Neural cell (in vitro differentiated cells): ENCODE data around the gene SKI. TPM values are rescaled to one million over a fixed set of nuclear protein-coding genes. Genes with fewer than 3 reads are reported as not detected.
"Not testable (repeated sequence)": the region's sequence is repeated elsewhere in the genome, so short reads cannot be mapped to it uniquely, and the experiment has no call there.

Source experiments
- H2AFZ ChIP-seq: fragments of 200-600, 300-800 bp; sonication (generic), shearing (Covaris generic); 2 replicates; pipeline ENCODE4 v1.6.0; 2014; ENCODE audit warnings: low read depth, mild to moderate bottlenecking, antibody characterized with exemption, low read length, moderate library complexity
- H3F3A ChIP-seq: fragments of 200-600 bp; shearing (Covaris generic); 2 replicates; pipeline ENCODE4 v1.6.1; 2016; ENCODE audit warnings: mild to moderate bottlenecking, moderate library complexity, mixed read lengths, antibody characterized with exemption, low read length; ENCODE audit not compliant: insufficient read depth, poor library complexity, severe bottlenecking
- H3K27ac ChIP-seq: fragments of 200-600, 300-800 bp; sonication (generic), shearing (Covaris generic); 2 replicates; pipeline ENCODE4 v1.5.1; 2014; ENCODE audit warnings: mild to moderate bottlenecking, low read length, moderate library complexity
- H3K27me3 ChIP-seq: fragments of 300-800, 200-600 bp; sonication (generic), shearing (Covaris generic); 2 replicates; pipeline ENCODE4 v1.6.0; 2014; ENCODE audit warnings: mild to moderate bottlenecking, low read depth, low read length, moderate library complexity; ENCODE audit not compliant: insufficient read depth
- H3K36me3 ChIP-seq: fragments of 300-800, 200-600 bp; sonication (generic), shearing (Covaris generic); 2 replicates; pipeline ENCODE4 v1.5.1; 2014; ENCODE audit warnings: mild to moderate bottlenecking, antibody characterized with exemption, low read length, moderate library complexity; ENCODE audit not compliant: insufficient read depth
- H3K4me2 ChIP-seq: fragments of 300-800, 200-600 bp; sonication (generic), shearing (Covaris generic); 2 replicates; pipeline ENCODE4 v1.6.0; 2014; ENCODE audit warnings: mild to moderate bottlenecking, low read length
- H3K4me3 ChIP-seq: fragments of 300-800, 200-600 bp; sonication (generic), shearing (Covaris generic); 2 replicates; pipeline ENCODE4 v1.5.1; 2014; ENCODE audit warnings: mild to moderate bottlenecking, low read length, moderate library complexity
- H3K79me2 ChIP-seq: fragments of 200-600 bp; shearing (Covaris generic); replicated peaks from 2 replicates; pipeline ENCODE4 v1.6.0; 2014; ENCODE audit warnings: mild to moderate bottlenecking, low read length, moderate library complexity; ENCODE audit not compliant: insufficient read depth
- H3K9ac ChIP-seq: fragments of 300-800, 200-600 bp; sonication (generic), shearing (Covaris generic); 2 replicates; pipeline ENCODE4 v1.6.1; 2016; ENCODE audit warnings: mild to moderate bottlenecking, low read length, mixed read lengths
- H3K9me2 ChIP-seq: fragments of 200-600 bp; shearing (Covaris generic); 2 replicates; pipeline ENCODE4 v1.6.1; 2016; ENCODE audit warnings: mild to moderate bottlenecking, low read length, mixed read lengths; ENCODE audit not compliant: insufficient read depth
- H3K9me3 ChIP-seq: fragments of 200-600, 300-800 bp; sonication (generic), shearing (Covaris generic); 2 replicates; pipeline ENCODE4 v1.6.1; 2016; ENCODE audit warnings: mild to moderate bottlenecking, mixed run types, low read length, moderate library complexity, mixed read lengths
- H4K20me1 ChIP-seq: fragments of 200-600 bp; shearing (Covaris generic); 2 replicates; pipeline ENCODE4 v1.6.1; 2016; ENCODE audit warnings: mild to moderate bottlenecking, mixed run types; ENCODE audit not compliant: insufficient read depth
- EP300 ChIP-seq: fragments of 450-650 bp; conservative IDR thresholded peaks from 2 replicates; pipeline ENCODE4 v1.6.1; 2014; ENCODE audit warnings: antibody characterized with exemption, mild to moderate bottlenecking, moderate library complexity; ENCODE audit not compliant: poor library complexity, severe bottlenecking
- EZH2 ChIP-seq: fragments of 200-600, 300-800 bp; shearing (Covaris generic), sonication (generic); IDR thresholded peaks from 2 replicates; pipeline ENCODE4 v1.6.1; 2014; ENCODE audit warnings: antibody characterized with exemption, low read length, borderline replicate concordance, mild to moderate bottlenecking; ENCODE audit not compliant: insufficient read depth, poor library complexity, severe bottlenecking
- MXI1 ChIP-seq: fragments of 450-650 bp; conservative IDR thresholded peaks from 2 replicates; pipeline ENCODE4 v1.6.1; 2014; ENCODE audit warnings: antibody characterized with exemption, mild to moderate bottlenecking; ENCODE audit not compliant: poor library complexity, severe bottlenecking
- POLR2AphosphoS5 ChIP-seq: IDR thresholded peaks from 2 replicates; pipeline ENCODE4 v1.6.1; 2012
- RAD21 ChIP-seq: fragments of 450-650 bp; conservative IDR thresholded peaks from 2 replicates; pipeline ENCODE4 v1.6.1; 2014; ENCODE audit warnings: antibody characterized with exemption, mild to moderate bottlenecking, moderate library complexity
- REST ChIP-seq: IDR thresholded peaks from 2 replicates; pipeline ENCODE4 v1.6.1; 2012; ENCODE audit warnings: borderline replicate concordance
- SMC3 ChIP-seq: fragments of 450-650 bp; conservative IDR thresholded peaks from 2 replicates; pipeline ENCODE4 v1.6.1; 2014; ENCODE audit warnings: antibody characterized with exemption, mild to moderate bottlenecking, moderate library complexity; ENCODE audit not compliant: poor library complexity
- TAF1 ChIP-seq: IDR thresholded peaks from 2 replicates; pipeline ENCODE4 v1.6.1; 2012; ENCODE audit warnings: low read depth
- polyA plus RNA-seq: library from polyadenylated mRNA; depleted of rRNA; stranded (reverse); fragments of >200 nt; gene quantifications from 2 replicates; pipeline ENCODE4 v1.2.3, GENCODE V29; 2014
- TF ChIP-seq, protein P1 (sequence below): fragments of 450-650 bp; IDR thresholded peaks from 2 replicates; pipeline ENCODE4 v1.5.1; 2014; ENCODE audit warnings: antibody characterized with exemption, mild to moderate bottlenecking, moderate library complexity; ENCODE audit not compliant: poor library complexity, severe bottlenecking

SKI gene
- polyA plus RNA-seq, 1 donor from 2014 or later, result 4.1 TPM

DNA sequence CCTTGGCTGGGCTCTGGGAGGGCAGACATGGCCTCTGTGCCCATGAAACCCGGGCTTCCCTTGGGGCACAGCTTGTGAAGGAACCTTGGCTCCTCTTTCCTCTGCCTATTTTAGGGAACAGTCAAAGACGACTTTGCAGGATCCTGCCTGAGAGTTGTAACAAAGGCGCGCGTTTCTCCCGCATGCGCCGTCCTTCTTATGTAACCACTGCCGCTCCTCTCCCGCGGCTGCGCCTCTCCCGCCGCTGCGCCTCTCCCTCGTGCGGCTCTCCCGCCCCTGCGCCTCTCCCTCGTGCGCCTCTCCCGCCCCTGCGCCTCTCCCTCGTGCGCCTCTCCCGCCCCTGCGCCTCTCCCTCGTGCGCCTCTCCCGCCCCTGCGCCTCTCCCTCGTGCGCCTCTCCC is 103.5 kb downstream of the SKI start:
- not testable (repeated sequence) for H3K27ac ChIP-seq, H3K79me2 ChIP-seq, H3K4me2 ChIP-seq, H3K9ac ChIP-seq, H3K36me3 ChIP-seq, H3K9me2 ChIP-seq, H3F3A ChIP-seq, H2AFZ ChIP-seq, H3K4me3 ChIP-seq, H3K9me3 ChIP-seq, H3K27me3 ChIP-seq, H4K20me1 ChIP-seq

DNA sequence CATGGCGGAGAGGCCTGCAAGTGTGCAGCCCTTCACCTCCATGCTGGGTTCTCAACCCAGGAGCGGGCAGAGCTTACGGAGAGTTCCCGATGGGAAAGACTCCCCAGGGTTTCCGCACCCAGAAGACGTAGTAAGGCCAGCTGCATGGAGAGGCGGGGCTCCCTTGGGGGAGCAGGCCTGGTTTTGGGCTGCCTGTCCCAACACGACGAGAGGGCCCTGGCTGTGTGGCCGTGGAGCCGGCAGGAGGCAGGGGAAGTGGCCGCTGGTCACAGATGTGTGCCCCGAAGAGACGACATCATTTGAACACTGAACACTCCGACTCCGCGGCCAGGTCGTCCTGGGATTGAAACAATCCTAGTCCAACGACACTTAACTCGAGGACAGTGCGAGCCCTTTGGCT is 106.2 kb downstream of the SKI start:
- no peaks in the 10 kb centered on the region for H3K27me3 ChIP-seq
- H3K4me2 ChIP-seq, result no peak overlapping the region
- no peaks in the 10 kb centered on the region for H3K9me3 ChIP-seq
- no peaks in the 10 kb centered on the region for H4K20me1 ChIP-seq
- TF ChIP-seq, protein P1, sequence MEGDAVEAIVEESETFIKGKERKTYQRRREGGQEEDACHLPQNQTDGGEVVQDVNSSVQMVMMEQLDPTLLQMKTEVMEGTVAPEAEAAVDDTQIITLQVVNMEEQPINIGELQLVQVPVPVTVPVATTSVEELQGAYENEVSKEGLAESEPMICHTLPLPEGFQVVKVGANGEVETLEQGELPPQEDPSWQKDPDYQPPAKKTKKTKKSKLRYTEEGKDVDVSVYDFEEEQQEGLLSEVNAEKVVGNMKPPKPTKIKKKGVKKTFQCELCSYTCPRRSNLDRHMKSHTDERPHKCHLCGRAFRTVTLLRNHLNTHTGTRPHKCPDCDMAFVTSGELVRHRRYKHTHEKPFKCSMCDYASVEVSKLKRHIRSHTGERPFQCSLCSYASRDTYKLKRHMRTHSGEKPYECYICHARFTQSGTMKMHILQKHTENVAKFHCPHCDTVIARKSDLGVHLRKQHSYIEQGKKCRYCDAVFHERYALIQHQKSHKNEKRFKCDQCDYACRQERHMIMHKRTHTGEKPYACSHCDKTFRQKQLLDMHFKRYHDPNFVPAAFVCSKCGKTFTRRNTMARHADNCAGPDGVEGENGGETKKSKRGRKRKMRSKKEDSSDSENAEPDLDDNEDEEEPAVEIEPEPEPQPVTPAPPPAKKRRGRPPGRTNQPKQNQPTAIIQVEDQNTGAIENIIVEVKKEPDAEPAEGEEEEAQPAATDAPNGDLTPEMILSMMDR, result no peak
- TF ChIP-seq TAF1 (no peak), SMC3 (no peak), EP300 (no peak)
- H3K9ac ChIP-seq, result no peak overlapping the region
- H3K9me2 ChIP-seq, result no peaks in the 10 kb centered on the region
- no peak overlapping the region for H3K27ac ChIP-seq
- no peaks in the 10 kb centered on the region for H3K79me2 ChIP-seq
- no peak overlapping the region for H3K4me3 ChIP-seq
- H3K36me3 ChIP-seq, result no peaks in the 10 kb centered on the region
- no peaks in the 10 kb centered on the region for H3F3A ChIP-seq
- no peak overlapping the region for H2AFZ ChIP-seq

- no peaks in the 10 kb centered on the region for H3K9me2 ChIP-seq
- H2AFZ ChIP-seq, result no peak overlapping the region
- no peaks in the 10 kb centered on the region for H3K9me3 ChIP-seq
- no peaks in the 10 kb centered on the region for H3K79me2 ChIP-seq
- H4K20me1 ChIP-seq, result no peaks in the 10 kb centered on the region
- no peaks in the 10 kb centered on the region for H3K27me3 ChIP-seq
- no peak overlapping the region for H3K4me3 ChIP-seq
- no peak overlapping the region for H3K4me2 ChIP-seq
- H3K9ac ChIP-seq, result no peak overlapping the region
- TF ChIP-seq TAF1 (no peak), POLR2AphosphoS5 (no peak), REST (no peak), EZH2 (no peak), SMC3 (no peak), MXI1 (no peak), EP300 (no peak), RAD21 (no peak)
- TF ChIP-seq, protein P1, result no peak
- no peaks in the 10 kb centered on the region for H3F3A ChIP-seq
- H3K36me3 ChIP-seq, result no peaks in the 10 kb centered on the region
- H3K27ac ChIP-seq, result no peak overlapping the region
Measured at GRCh38 chr1:2334883-2335534, 106.9 kb downstream of the SKI start.
